Measurements from ENCODE around the gene SH3RF3.

The SH3RF3 gene

DNA sequence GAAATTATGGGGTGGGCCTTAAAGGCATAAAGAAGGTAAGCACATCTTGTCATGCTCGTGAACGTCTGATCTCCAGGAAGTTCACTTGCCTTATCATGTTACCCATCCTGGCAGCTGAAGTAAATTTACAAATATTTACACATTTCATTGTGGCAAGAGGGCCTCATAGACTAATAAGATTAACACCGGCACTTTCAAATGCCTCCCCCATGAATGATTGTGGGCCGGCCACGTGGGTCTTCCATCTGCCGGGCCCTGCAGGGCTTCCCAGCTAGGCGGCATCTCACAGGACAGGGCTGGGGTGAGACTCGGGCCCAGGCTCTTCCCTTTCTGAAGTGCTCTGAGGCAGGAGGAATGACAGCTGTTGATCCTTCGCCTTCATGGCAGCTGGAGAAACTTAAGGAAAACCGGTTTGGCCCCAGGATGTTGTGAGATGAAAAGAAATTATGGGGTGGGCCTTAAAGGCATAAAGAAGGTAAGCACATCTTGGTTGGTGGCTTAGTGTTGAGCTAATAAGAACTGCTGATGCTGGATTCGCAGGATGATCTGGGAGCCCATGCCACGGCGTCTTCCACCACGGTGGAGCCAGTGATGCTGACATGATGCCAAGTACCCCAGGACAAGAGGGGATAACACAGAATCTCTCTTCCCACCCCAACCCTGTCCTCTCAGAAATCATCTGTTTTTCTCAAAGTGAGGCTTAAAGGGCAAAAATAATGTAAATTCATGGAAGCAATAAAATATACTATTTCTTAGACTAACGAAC lies 308.5 kb downstream of the SH3RF3 start:
- no peak overlapping the region for H3K18ac ChIP-seq (ENCODE audit: low read length)
- no peak overlapping the region for H3K9ac ChIP-seq (ENCODE audit: low read length)
- H4K5ac ChIP-seq (ENCODE audit: low read length), result no peak overlapping the region
- no peak overlapping the region for H2BK5ac ChIP-seq (ENCODE audit: low read length)
- H3K56ac ChIP-seq (ENCODE audit: low read length), result no peak overlapping the region
- H3K4me1 ChIP-seq (ENCODE audit: control insufficient read depth, low read depth, low read length), result peaks cover 3% of the 10 kb centered on the region
- WGBS (ENCODE audit: extremely low coverage, insufficient coverage, low lambda C conversion rate), result no CpG with 5 or more reads among the region's 15 CpGs
- no peak overlapping the region for H3K4me3 ChIP-seq (ENCODE audit: low read length)
- H3K79me1 ChIP-seq (ENCODE audit: low read length), result no peaks in the 10 kb centered on the region
- H2AK5ac ChIP-seq (ENCODE audit: low read length), result no peak overlapping the region
- no peak overlapping the region for H3K23ac ChIP-seq (ENCODE audit: low read length)
- H3K79me2 ChIP-seq (ENCODE audit: control insufficient read depth, insufficient read depth, low read length), result no peaks in the 10 kb centered on the region
- no peak for DNase-seq
- no peak overlapping the region for H3K4ac ChIP-seq (ENCODE audit: low read depth, low read length)
- no peak overlapping the region for H2BK15ac ChIP-seq (replicated peaks; ENCODE audit: low read depth)
- no peaks in the 10 kb centered on the region for H3K27me3 ChIP-seq (ENCODE audit: insufficient read depth, low read length, poor library complexity)
- no peak overlapping the region for H3K27ac ChIP-seq (ENCODE audit: low read depth, low read length)
- H3K36me3 ChIP-seq (ENCODE audit: control insufficient read depth, insufficient read depth, low read length), result no peaks in the 10 kb centered on the region
- H3K4me2 ChIP-seq (ENCODE audit: low read length), result no peak overlapping the region
- no peak overlapping the region for H2BK120ac ChIP-seq (ENCODE audit: low read depth, low read length)
- no peak overlapping the region for H4K8ac ChIP-seq (ENCODE audit: low read depth, low read length)

DNA sequence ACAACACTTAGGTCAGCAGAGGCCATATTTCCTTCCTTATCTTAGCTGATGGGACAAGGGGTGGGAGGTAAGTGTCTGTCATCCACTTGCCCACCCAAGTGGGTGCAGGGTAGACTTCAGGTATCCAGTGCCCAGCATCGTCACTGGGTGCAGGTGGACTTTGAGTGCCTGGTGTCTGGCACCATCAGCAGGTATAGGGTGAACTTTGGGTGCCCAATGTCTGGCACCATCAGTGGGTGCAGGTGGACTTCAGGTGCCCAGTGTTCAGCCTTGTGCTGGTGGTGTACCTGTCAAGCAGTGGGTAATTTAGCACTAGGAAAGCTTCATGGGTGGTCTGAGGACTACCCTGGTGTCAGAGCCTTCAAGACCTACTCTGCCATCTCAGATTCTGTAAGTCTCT lies 309.1 kb downstream of the SH3RF3 start:
- Histone ChIP-seq H3K56ac (ENCODE audit: low read length) (no peak overlapping the region), H2BK15ac (replicated peaks; ENCODE audit: low read depth) (no peak overlapping the region), H3K79me2 (ENCODE audit: control insufficient read depth, insufficient read depth, low read length) (no peaks in the 10 kb centered on the region), H3K18ac (ENCODE audit: low read length) (no peak overlapping the region), H2BK5ac (ENCODE audit: low read length) (no peak overlapping the region), H3K27me3 (ENCODE audit: insufficient read depth, low read length, poor library complexity) (no peaks in the 10 kb centered on the region), H3K4me3 (ENCODE audit: low read length) (no peak overlapping the region), H3K9ac (ENCODE audit: low read length) (no peak overlapping the region), H2BK120ac (ENCODE audit: low read depth, low read length) (no peak overlapping the region), H3K79me1 (ENCODE audit: low read length) (no peaks in the 10 kb centered on the region), H3K4ac (ENCODE audit: low read depth, low read length) (no peak overlapping the region), H3K4me1 (ENCODE audit: control insufficient read depth, low read depth, low read length) (peaks cover 3% of the 10 kb centered on the region), H4K8ac (ENCODE audit: low read depth, low read length) (no peak overlapping the region), H3K23ac (ENCODE audit: low read length) (no peak overlapping the region), H4K5ac (ENCODE audit: low read length) (no peak overlapping the region), H3K4me2 (ENCODE audit: low read length) (no peak overlapping the region), H3K36me3 (ENCODE audit: control insufficient read depth, insufficient read depth, low read length) (no peaks in the 10 kb centered on the region), H3K27ac (ENCODE audit: low read depth, low read length) (no peak overlapping the region), H2AK5ac (ENCODE audit: low read length) (no peak overlapping the region)
- no CpG with 5 or more reads among the region's 1 CpG for WGBS (ENCODE audit: extremely low coverage, insufficient coverage, low lambda C conversion rate)
- DNase-seq, result no peak

DNA sequence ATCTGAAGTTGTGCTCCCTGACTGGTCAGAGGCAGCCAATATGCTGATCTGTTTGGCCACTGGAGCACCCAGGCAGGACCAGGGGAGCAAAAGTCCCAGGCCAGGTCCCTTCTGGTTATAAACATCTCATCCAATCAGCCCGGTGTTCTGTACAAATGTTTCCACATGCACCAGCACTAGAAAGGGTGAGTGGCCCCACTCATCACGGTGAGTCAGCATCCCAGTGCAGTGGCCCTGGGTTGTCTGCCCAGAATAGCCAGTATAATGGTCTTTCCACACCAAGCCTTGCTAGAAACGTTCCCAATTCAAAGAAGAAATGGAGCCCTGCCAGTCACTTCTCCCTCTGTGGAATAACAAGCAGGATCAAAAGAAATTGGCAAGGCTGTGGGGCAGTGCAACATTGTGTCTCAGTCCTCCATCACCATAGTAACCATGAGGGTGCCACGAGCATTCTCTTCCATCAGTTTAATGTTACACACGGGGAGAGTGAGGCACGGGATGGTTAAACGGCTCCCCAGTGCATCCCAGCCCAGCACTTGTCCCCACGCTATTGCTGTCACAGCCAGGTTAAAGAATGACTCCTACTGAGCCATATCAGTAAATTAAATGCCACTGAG lies 309.9 kb downstream of the SH3RF3 start:
- Histone ChIP-seq H3K56ac (ENCODE audit: low read length) (no peak overlapping the region), H3K9ac (ENCODE audit: low read length) (no peak overlapping the region), H2AK5ac (ENCODE audit: low read length) (no peak overlapping the region), H4K8ac (ENCODE audit: low read depth, low read length) (no peak overlapping the region), H3K23ac (ENCODE audit: low read length) (no peak overlapping the region), H2BK15ac (replicated peaks; ENCODE audit: low read depth) (no peak overlapping the region), H2BK5ac (ENCODE audit: low read length) (no peak overlapping the region), H3K27me3 (ENCODE audit: insufficient read depth, low read length, poor library complexity) (no peaks in the 10 kb centered on the region), H3K4me2 (ENCODE audit: low read length) (no peak overlapping the region), H3K18ac (ENCODE audit: low read length) (no peak overlapping the region), H3K4me1 (ENCODE audit: control insufficient read depth, low read depth, low read length) (peaks cover 3% of the 10 kb centered on the region), H3K27ac (ENCODE audit: low read depth, low read length) (no peak overlapping the region), H3K4ac (ENCODE audit: low read depth, low read length) (no peak overlapping the region), H4K5ac (ENCODE audit: low read length) (no peak overlapping the region), H3K79me1 (ENCODE audit: low read length) (no peaks in the 10 kb centered on the region), H3K36me3 (ENCODE audit: control insufficient read depth, insufficient read depth, low read length) (no peaks in the 10 kb centered on the region), H3K4me3 (ENCODE audit: low read length) (no peak overlapping the region), H2BK120ac (ENCODE audit: low read depth, low read length) (no peak overlapping the region), H3K79me2 (ENCODE audit: control insufficient read depth, insufficient read depth, low read length) (no peaks in the 10 kb centered on the region)
- no CpG with 5 or more reads among the region's 8 CpGs for WGBS (ENCODE audit: extremely low coverage, insufficient coverage, low lambda C conversion rate)
- DNase-seq, result no peak

DNA sequence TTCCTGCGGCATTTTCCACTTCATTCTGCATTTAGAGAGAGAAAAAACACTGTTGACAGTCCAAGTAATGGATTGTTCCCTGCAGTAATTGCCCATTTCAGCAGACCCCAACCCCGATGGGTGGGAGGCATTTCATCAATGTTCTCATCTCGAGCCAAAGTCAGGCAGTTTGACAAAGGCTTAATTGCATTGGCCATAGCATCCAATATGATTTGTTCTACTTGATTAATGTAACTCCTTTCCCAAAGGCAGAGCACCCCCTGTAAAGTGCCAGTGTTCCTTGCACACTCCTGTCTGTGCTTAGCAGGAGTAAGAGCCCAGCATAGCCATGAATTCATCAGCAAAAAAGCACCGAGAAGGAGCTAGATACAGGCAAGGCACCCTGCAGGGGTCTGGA lies 310.4 kb downstream of the SH3RF3 start:
- Histone ChIP-seq H4K5ac (ENCODE audit: low read length) (no peak overlapping the region), H2BK5ac (ENCODE audit: low read length) (no peak overlapping the region), H3K23ac (ENCODE audit: low read length) (no peak overlapping the region), H2AK5ac (ENCODE audit: low read length) (no peak overlapping the region), H3K27ac (ENCODE audit: low read depth, low read length) (no peak overlapping the region), H3K56ac (ENCODE audit: low read length) (no peak overlapping the region), H4K8ac (ENCODE audit: low read depth, low read length) (no peak overlapping the region), H3K4me1 (ENCODE audit: control insufficient read depth, low read depth, low read length) (peaks cover 3% of the 10 kb centered on the region), H3K79me2 (ENCODE audit: control insufficient read depth, insufficient read depth, low read length) (no peaks in the 10 kb centered on the region), H3K4ac (ENCODE audit: low read depth, low read length) (no peak overlapping the region), H2BK120ac (ENCODE audit: low read depth, low read length) (no peak overlapping the region), H2BK15ac (replicated peaks; ENCODE audit: low read depth) (no peak overlapping the region), H3K36me3 (ENCODE audit: control insufficient read depth, insufficient read depth, low read length) (no peaks in the 10 kb centered on the region), H3K27me3 (ENCODE audit: insufficient read depth, low read length, poor library complexity) (no peaks in the 10 kb centered on the region), H3K4me3 (ENCODE audit: low read length) (no peak overlapping the region), H3K4me2 (ENCODE audit: low read length) (no peak overlapping the region), H3K18ac (ENCODE audit: low read length) (no peak overlapping the region), H3K9ac (ENCODE audit: low read length) (no peak overlapping the region), H3K79me1 (ENCODE audit: low read length) (no peaks in the 10 kb centered on the region)
- no peak for DNase-seq
- no CpG with 5 or more reads among the region's 4 CpGs for WGBS (ENCODE audit: extremely low coverage, insufficient coverage, low lambda C conversion rate)

- H3K56ac ChIP-seq (ENCODE audit: low read length), result no peak overlapping the region
- H3K4me1 ChIP-seq (ENCODE audit: control insufficient read depth, low read depth, low read length), result peaks cover 3% of the 10 kb centered on the region
- H3K4me2 ChIP-seq (ENCODE audit: low read length), result no peak overlapping the region
- no peak overlapping the region for H2BK5ac ChIP-seq (ENCODE audit: low read length)
- H3K4me3 ChIP-seq (ENCODE audit: low read length), result no peak overlapping the region
- no CpG with 5 or more reads among the region's 7 CpGs for WGBS (ENCODE audit: extremely low coverage, insufficient coverage, low lambda C conversion rate)
- no peak overlapping the region for H3K9ac ChIP-seq (ENCODE audit: low read length)
- no peaks in the 10 kb centered on the region for H3K36me3 ChIP-seq (ENCODE audit: control insufficient read depth, insufficient read depth, low read length)
- H3K4ac ChIP-seq (ENCODE audit: low read depth, low read length), result no peak overlapping the region
- H3K79me2 ChIP-seq (ENCODE audit: control insufficient read depth, insufficient read depth, low read length), result no peaks in the 10 kb centered on the region
- no peak overlapping the region for H2BK15ac ChIP-seq (replicated peaks; ENCODE audit: low read depth)
- no peak overlapping the region for H4K8ac ChIP-seq (ENCODE audit: low read depth, low read length)
- H3K79me1 ChIP-seq (ENCODE audit: low read length), result no peaks in the 10 kb centered on the region
- no peak overlapping the region for H3K27ac ChIP-seq (ENCODE audit: low read depth, low read length)
- no peak overlapping the region for H3K23ac ChIP-seq (ENCODE audit: low read length)
- H2AK5ac ChIP-seq (ENCODE audit: low read length), result no peak overlapping the region
- H2BK120ac ChIP-seq (ENCODE audit: low read depth, low read length), result no peak overlapping the region
- no peak for DNase-seq
- no peak overlapping the region for H4K5ac ChIP-seq (ENCODE audit: low read length)
- no peaks in the 10 kb centered on the region for H3K27me3 ChIP-seq (ENCODE audit: insufficient read depth, low read length, poor library complexity)
- no peak overlapping the region for H3K18ac ChIP-seq (ENCODE audit: low read length)
Measured at GRCh38 chr2:109439986-109440385, 311.0 kb downstream of the SH3RF3 start.

All from mesendoderm (in vitro differentiated cells).